Gastrocnemius medialis (tissue), 4 donors: Measurements from ENCODE around the gene CASZ1. TPM values are rescaled to one million over a fixed set of nuclear protein-coding genes. Genes with fewer than 3 reads are reported as not detected.
A peak's percentile ranks its signal among the peaks of the same experiment; 100 is the strongest.

Experiments used
- ATAC-seq, 2 donors: fragments of 150-250 bp; one replicate each; pipeline ENCODE4 v1.9.1; 2016
- DNase-seq, 2 donors: peaks; one replicate each; pipeline ENCODE4 v3.0.0-alpha.2; 2019
- H3K27ac ChIP-seq, 4 donors: fragments of 200-600 bp; sonication (generic); 1 replicate in 1 of 4; 2 replicates in 3 of 4; pipeline ENCODE4 v1.5.1; 2016 to 2018; ENCODE audit warnings: mild to moderate bottlenecking in 2 of 4, moderate library complexity in 1 of 4
- H3K27me3 ChIP-seq, 3 donors: fragments of 200-600 bp; sonication (generic) in 2 of 3; 1 replicate in 1 of 3; 2 replicates in 2 of 3; pipeline versions ENCODE4 v1.5.1 to v1.6.0; 2016 to 2019; ENCODE audit warnings: mild to moderate bottlenecking in 1 of 3, moderate library complexity in 1 of 3
- H3K36me3 ChIP-seq, 2 donors: fragments of 200-600 bp; sonication (generic) in 1 of 2; one replicate each; pipeline ENCODE4 v1.5.1; 2017 to 2018
- H3K4me1 ChIP-seq, 2 donors: fragments of 200-600 bp; sonication (generic) in 1 of 2; one replicate each; pipeline ENCODE4 v1.5.1; 2016 to 2017; ENCODE audit warnings: mild to moderate bottlenecking in 2 of 2
- H3K4me3 ChIP-seq, 4 donors: fragments of 200-600 bp; sonication (generic) in 3 of 4; 1 replicate in 1 of 4; 2 replicates in 3 of 4; pipeline ENCODE4 v1.5.1; 2016 to 2019; ENCODE audit warnings: mild to moderate bottlenecking in 2 of 4
- H3K9me3 ChIP-seq, 3 donors: fragments of 200-600 bp; sonication (generic) in 2 of 3; 1 replicate in 1 of 3; 2 replicates in 2 of 3; pipeline ENCODE4 v1.5.1; 2016 to 2019
- CTCF ChIP-seq, 5 experiments: fragments of 450-650 bp in 3 of 5; fragments of 200-600 bp in 2 of 5; sonication (generic) in 2 of 5; IDR thresholded peaks in 4 of 5; conservative IDR thresholded peaks in 1 of 5; 1 replicate in 4 of 5; 2 replicates in 1 of 5; pipeline ENCODE4 v1.5.1; 2016 to 2019; ENCODE audit warnings: antibody characterized with exemption in 5 of 5, mild to moderate bottlenecking in 3 of 5, moderate library complexity in 3 of 5
- POLR2A ChIP-seq, 2 donors: fragments of 450-650 bp; IDR thresholded peaks; one replicate each; pipeline ENCODE4 v1.6.1; 2017; ENCODE audit warnings: antibody characterized with exemption in 2 of 2, mild to moderate bottlenecking in 2 of 2, moderate library complexity in 2 of 2
- in situ Hi-C, 4 donors: fragments of 200-750 bp; cut with MboI; loops; one replicate each; pipeline versions ENCODE4 v1.15.0 to v1.8.0; 2017; ENCODE audit warnings: low sequenced_read_pairs in 4 of 4
- intact Hi-C: fragments of 100-400 bp; cut with DNase I; formaldehyde crosslinking; loops from one replicate; pipeline ENCODE4 v1.15.1; 2023; ENCODE audit warnings: low total_unique reads
- total RNA-seq, 4 donors: library from RNA; depleted of rRNA; stranded (reverse); fragments of >200 nt; gene quantifications; one replicate each; pipeline versions ENCODE4 v1.1.0 to v1.2.3, GENCODE V29; 2016

CASZ1 gene
- total RNA-seq, 4 donors from 2014 or later, result 19.1 to 121 (median 80.6) TPM

DNA sequence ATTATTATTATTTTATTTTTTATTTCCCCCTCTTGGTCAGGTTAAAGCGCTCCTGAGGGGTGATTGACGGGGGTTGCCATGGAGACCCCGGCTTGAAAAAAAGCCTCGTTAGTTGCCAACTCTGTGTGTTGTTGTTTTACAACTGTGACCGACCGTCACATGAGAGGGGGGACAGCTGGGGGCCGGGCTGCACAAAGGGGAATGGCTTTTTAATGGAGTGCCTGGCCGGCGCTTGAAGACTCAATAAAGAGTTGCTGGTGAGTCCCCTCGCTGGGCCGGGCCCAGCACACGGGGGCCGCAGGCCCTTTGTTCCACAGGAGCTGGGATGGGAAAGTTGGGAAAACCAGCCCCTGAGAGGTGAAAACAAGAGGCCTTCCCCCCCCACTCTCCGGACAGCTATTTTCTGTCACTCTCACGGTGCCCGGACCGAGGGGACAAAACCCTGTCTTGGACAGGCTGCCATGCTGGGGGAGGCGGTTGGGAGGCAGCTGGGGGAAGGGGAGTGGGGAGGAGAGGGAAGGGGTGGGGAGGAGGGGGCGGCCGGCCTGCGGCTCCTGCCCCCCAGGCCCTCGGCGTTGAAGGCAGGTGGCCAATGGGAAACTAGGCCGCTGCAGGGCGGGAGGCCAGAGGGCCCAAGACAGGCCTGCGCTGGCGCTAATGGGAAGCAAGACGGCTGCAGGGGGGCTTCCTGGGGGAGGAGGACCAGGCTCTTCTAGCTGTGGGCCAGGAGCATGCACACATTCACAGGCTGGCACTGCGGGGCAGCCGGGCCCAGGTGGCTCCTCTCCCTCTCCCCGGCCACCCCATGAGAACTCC, 67.6 kb downstream of the CASZ1 start:
- in situ Hi-C loops (no loop called here), intact Hi-C loops (no loop called here)
- Histone ChIP-seq H3K27me3 (no peaks in the 10 kb centered on the region), H3K27ac (peak overlapping the region in 3 of 4 donors; percentile 16 to 100 (median 97)), H3K9me3 (no peaks in the 10 kb centered on the region), H3K4me3 (no peak overlapping the region), H3K36me3 (no peaks in the 10 kb centered on the region), H3K4me1 (peaks cover 47 to 59% of the 10 kb centered on the region in 2 donors)
- DNase-seq (no peak), ATAC-seq (no peak)
- TF ChIP-seq CTCF (IDR thresholded peaks at IDR 0.05 in 4 of 5, conservative IDR thresholded peaks at IDR 0.05 in 1 of 5), result no peak
- TF ChIP-seq POLR2A (IDR thresholded peaks at IDR 0.05), result no peak

GRCh38 chr1:10727751-10728232, 68.7 kb downstream of the CASZ1 start:
- in situ Hi-C loops (no loop called here), intact Hi-C loops (no loop called here)
- ATAC-seq (no peak), DNase-seq (peak in 1 of 2 donors; percentile 44)
- H3K9me3 ChIP-seq, result no peaks in the 10 kb centered on the region
- H3K36me3 ChIP-seq, result no peaks in the 10 kb centered on the region
- H3K27ac ChIP-seq, result peak overlapping the region; percentile 93 to 100 (median 98)
- peaks cover 52 to 69% of the 10 kb centered on the region in 2 donors for H3K4me1 ChIP-seq
- no peak overlapping the region for H3K4me3 ChIP-seq
- no peaks in the 10 kb centered on the region for H3K27me3 ChIP-seq
- no peak for TF ChIP-seq CTCF (IDR thresholded peaks at IDR 0.05 in 4 of 5, conservative IDR thresholded peaks at IDR 0.05 in 1 of 5)
- TF ChIP-seq POLR2A (IDR thresholded peaks at IDR 0.05), result no peak

DNA sequence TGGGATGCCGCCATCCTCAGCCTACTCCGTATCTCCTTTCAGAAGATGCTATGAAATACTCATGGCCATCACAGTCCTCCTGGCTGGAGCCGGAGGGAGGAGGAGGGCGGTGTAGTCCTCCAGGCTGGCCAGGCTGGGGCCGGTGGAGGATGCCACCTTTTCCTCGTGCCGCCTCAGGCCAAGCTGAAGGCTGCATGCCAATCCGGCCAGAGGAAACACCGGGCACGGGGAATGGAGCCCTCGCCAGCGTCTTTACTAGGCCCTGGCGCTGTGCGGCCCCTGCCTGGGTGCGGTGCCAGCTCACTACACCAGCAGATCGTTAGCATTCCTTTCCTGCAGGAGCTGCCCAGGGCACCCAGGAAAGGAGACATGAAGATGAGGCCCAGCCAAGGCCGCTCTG, 70.1 kb downstream of the CASZ1 start:
- ATAC-seq (peak; percentile 42 to 50), DNase-seq (peak; percentile 86 to 95)
- in situ Hi-C loops (no loop called here), intact Hi-C loops (no loop called here)
- Histone ChIP-seq H3K4me1 (peaks cover 55 to 78% of the 10 kb centered on the region in 2 donors), H3K27ac (peak overlapping the region; percentile 93 to 100 (median 98)), H3K4me3 (no peak overlapping the region), H3K36me3 (no peaks in the 10 kb centered on the region), H3K9me3 (no peaks in the 10 kb centered on the region), H3K27me3 (no peaks in the 10 kb centered on the region)
- TF ChIP-seq CTCF (IDR thresholded peaks at IDR 0.05 in 4 of 5, conservative IDR thresholded peaks at IDR 0.05 in 1 of 5) (no peak), POLR2A (IDR thresholded peaks at IDR 0.05) (no peak)

GRCh38 chr1:10724948-10725847, 71.2 kb downstream of the CASZ1 start:
- Histone ChIP-seq H3K36me3 (no peaks in the 10 kb centered on the region), H3K4me1 (peaks cover 59 to 81% of the 10 kb centered on the region in 2 donors), H3K4me3 (peak overlapping the region in 1 of 4 donors; percentile 3), H3K27ac (peak overlapping the region; percentile 93 to 100 (median 98)), H3K27me3 (no peaks in the 10 kb centered on the region), H3K9me3 (no peaks in the 10 kb centered on the region)
- ATAC-seq, result peak; percentile 40 to 43
- intact Hi-C loops, result loop anchor here (1.0 to 2.0 kb wide), 6 partner anchors 15 to 70 kb away; no protein-coding TSS in a partner anchor
- TF ChIP-seq CTCF (IDR thresholded peaks at IDR 0.05 in 4 of 5, conservative IDR thresholded peaks at IDR 0.05 in 1 of 5) (no peak), POLR2A (IDR thresholded peaks at IDR 0.05) (peak; percentile 24 to 25)
- in situ Hi-C loops, result no loop called here
- peak; percentile 88 to 96 for DNase-seq
